ENCODE measurements around the gene FLT3.

The FLT3 gene

GRCh38 chr13:27981006-27981708, 119.2 kb downstream of the FLT3 start:
- no peaks in the 10 kb centered on the region for H3K36me3 Mint-ChIP-seq (ENCODE audit: low read depth)
- peaks cover 82% of the 10 kb centered on the region for H3K27me3 Mint-ChIP-seq
- no peak overlapping the region for H3K4me3 Mint-ChIP-seq
- H3K27ac Mint-ChIP-seq = no peak overlapping the region
- no peak for DNase-seq
- no peaks in the 10 kb centered on the region for H3K9me3 Mint-ChIP-seq
- H3K4me1 Mint-ChIP-seq (ENCODE audit: low read depth) = peaks cover 21% of the 10 kb centered on the region

GRCh38 chr13:27980280-27980998, 119.9 kb downstream of the FLT3 start:
- Mint-ChIP-seq H3K36me3 (ENCODE audit: low read depth) (no peaks in the 10 kb centered on the region), H3K27me3 (peaks cover 83% of the 10 kb centered on the region), H3K27ac (no peak overlapping the region), H3K4me1 (ENCODE audit: low read depth) (peaks cover 28% of the 10 kb centered on the region), H3K9me3 (no peaks in the 10 kb centered on the region), H3K4me3 (no peak overlapping the region)
- no peak for DNase-seq

GRCh38 chr13:27979765-27980279, 120.6 kb downstream of the FLT3 start:
- Mint-ChIP-seq H3K4me1 (ENCODE audit: low read depth) (peaks cover 31% of the 10 kb centered on the region), H3K9me3 (no peaks in the 10 kb centered on the region), H3K27me3 (peaks cover 89% of the 10 kb centered on the region), H3K36me3 (ENCODE audit: low read depth) (no peaks in the 10 kb centered on the region), H3K27ac (no peak overlapping the region), H3K4me3 (no peak overlapping the region)
- DNase-seq = no peak

GRCh38 chr13:27979001-27979643, 121.3 kb downstream of the FLT3 start:
- H3K4me3 Mint-ChIP-seq = no peak overlapping the region

GRCh38 chr13:27978301-27978968, 121.9 kb downstream of the FLT3 start:
- H3K27me3 Mint-ChIP-seq = peaks cover 91% of the 10 kb centered on the region
- DNase-seq = no peak
- H3K9me3 Mint-ChIP-seq = no peaks in the 10 kb centered on the region
- H3K36me3 Mint-ChIP-seq (ENCODE audit: low read depth) = no peaks in the 10 kb centered on the region
- H3K27ac Mint-ChIP-seq = peak overlapping the region; percentile 54
- H3K4me3 Mint-ChIP-seq = peak overlapping the region; percentile 23
- H3K4me1 Mint-ChIP-seq (ENCODE audit: low read depth) = peaks cover 31% of the 10 kb centered on the region

More at GRCh38 chr13:27979001-27979643, 121.3 kb downstream of the FLT3 start:
- Mint-ChIP-seq H3K36me3 (ENCODE audit: low read depth) (no peaks in the 10 kb centered on the region), H3K9me3 (no peaks in the 10 kb centered on the region), H3K4me1 (ENCODE audit: low read depth) (peaks cover 31% of the 10 kb centered on the region), H3K27me3 (peaks cover 91% of the 10 kb centered on the region), H3K27ac (peak overlapping the region; percentile 54)
- DNase-seq = no peak

- Mint-ChIP-seq H3K4me1 (ENCODE audit: low read depth) (peaks cover 31% of the 10 kb centered on the region), H3K9me3 (no peaks in the 10 kb centered on the region), H3K36me3 (ENCODE audit: low read depth) (no peaks in the 10 kb centered on the region), H3K27me3 (peaks cover 89% of the 10 kb centered on the region), H3K4me3 (no peak overlapping the region), H3K27ac (peak overlapping the region; percentile 80)
- DNase-seq = no peak
Observed at GRCh38 chr13:27977476-27978300, 122.7 kb downstream of the FLT3 start.

- Mint-ChIP-seq H3K4me1 (ENCODE audit: low read depth) (peaks cover 31% of the 10 kb centered on the region), H3K36me3 (ENCODE audit: low read depth) (no peaks in the 10 kb centered on the region), H3K27me3 (peaks cover 87% of the 10 kb centered on the region), H3K4me3 (no peak overlapping the region), H3K27ac (no peak overlapping the region), H3K9me3 (no peaks in the 10 kb centered on the region)
- no peak for DNase-seq
Observed at GRCh38 chr13:27976362-27977091, 123.8 kb downstream of the FLT3 start.

- Mint-ChIP-seq H3K27me3 (peaks cover 87% of the 10 kb centered on the region), H3K9me3 (no peaks in the 10 kb centered on the region), H3K27ac (no peak overlapping the region), H3K4me3 (no peak overlapping the region), H3K36me3 (ENCODE audit: low read depth) (no peaks in the 10 kb centered on the region), H3K4me1 (ENCODE audit: low read depth) (peaks cover 31% of the 10 kb centered on the region)
- no peak for DNase-seq
Observed at GRCh38 chr13:27975564-27976361, 124.6 kb downstream of the FLT3 start.

- DNase-seq = no peak
- Mint-ChIP-seq H3K9me3 (no peaks in the 10 kb centered on the region), H3K27ac (no peak overlapping the region), H3K4me3 (no peak overlapping the region), H3K4me1 (ENCODE audit: low read depth) (peaks cover 28% of the 10 kb centered on the region), H3K36me3 (ENCODE audit: low read depth) (no peaks in the 10 kb centered on the region), H3K27me3 (peaks cover 90% of the 10 kb centered on the region)
Observed at GRCh38 chr13:27973961-27974662, 126.3 kb downstream of the FLT3 start.

- Mint-ChIP-seq H3K4me1 (ENCODE audit: low read depth) (peaks cover 23% of the 10 kb centered on the region), H3K9me3 (no peaks in the 10 kb centered on the region), H3K27ac (no peak overlapping the region), H3K36me3 (ENCODE audit: low read depth) (no peaks in the 10 kb centered on the region), H3K27me3 (peaks cover 91% of the 10 kb centered on the region), H3K4me3 (no peak overlapping the region)
- DNase-seq = no peak
Observed at GRCh38 chr13:27973291-27973690, 127.1 kb downstream of the FLT3 start.

GRCh38 chr13:27972478-27972820, 127.9 kb downstream of the FLT3 start:
- no peaks in the 10 kb centered on the region for H3K36me3 Mint-ChIP-seq (ENCODE audit: low read depth)
- no peaks in the 10 kb centered on the region for H3K9me3 Mint-ChIP-seq
- H3K27me3 Mint-ChIP-seq = peaks cover 95% of the 10 kb centered on the region
- H3K27ac Mint-ChIP-seq = no peak overlapping the region
- no peak overlapping the region for H3K4me3 Mint-ChIP-seq
- H3K4me1 Mint-ChIP-seq (ENCODE audit: low read depth) = peaks cover 27% of the 10 kb centered on the region
- no peak for DNase-seq

GRCh38 chr13:27971776-27972477, 128.4 kb downstream of the FLT3 start:
- Mint-ChIP-seq H3K27ac (no peak overlapping the region), H3K9me3 (no peaks in the 10 kb centered on the region), H3K27me3 (peaks cover 95% of the 10 kb centered on the region), H3K4me1 (ENCODE audit: low read depth) (peaks cover 32% of the 10 kb centered on the region), H3K36me3 (ENCODE audit: low read depth) (no peaks in the 10 kb centered on the region), H3K4me3 (no peak overlapping the region)
- no peak for DNase-seq

Measured in activated T-cell treated with anti-CD3 and anti-CD28 coated beads, Interleukin-2, amount 50 U/mL, for 24 hours (primary cell).